Renal cortical epithelial cell (primary cell): Measurements from ENCODE around the gene PRKCA. TPM values are rescaled to one million over a fixed set of nuclear protein-coding genes. Genes with fewer than 3 reads are reported as not detected.

Source experiments
- DNase-seq: peaks from one replicate; pipeline ENCODE4 v3.0.0-alpha.2; 2011; ENCODE audit warnings: low read depth
- total RNA-seq: library from RNA; depleted of rRNA; stranded (reverse); fragments of >200 nt; gene quantifications from 2 replicates; pipeline ENCODE4 v1.2.3, GENCODE V29; 2014

Gene PRKCA
- total RNA-seq, 1 donor from 2014 or later: 31.9 TPM

DNA sequence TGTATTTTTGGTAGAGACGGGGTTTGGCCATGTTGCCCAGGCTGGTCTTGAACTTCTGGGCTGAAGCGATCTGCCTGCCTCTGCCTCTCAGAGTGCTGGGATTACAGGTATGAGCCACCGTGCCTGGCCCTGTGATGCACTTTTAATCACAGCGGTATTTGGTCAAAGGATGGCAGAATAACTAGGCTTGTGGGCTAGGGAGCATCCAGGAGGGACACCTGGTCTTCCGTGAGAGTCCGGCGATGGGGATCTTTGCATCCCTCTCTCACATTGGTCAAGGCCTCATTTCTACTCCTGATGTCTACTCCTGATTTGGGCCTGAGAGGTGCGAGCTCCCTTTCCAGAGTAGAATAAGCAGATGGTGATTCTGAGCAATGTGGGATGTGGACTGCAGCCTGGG, 274.6 kb downstream of the PRKCA start:
- no peak for DNase-seq

DNA sequence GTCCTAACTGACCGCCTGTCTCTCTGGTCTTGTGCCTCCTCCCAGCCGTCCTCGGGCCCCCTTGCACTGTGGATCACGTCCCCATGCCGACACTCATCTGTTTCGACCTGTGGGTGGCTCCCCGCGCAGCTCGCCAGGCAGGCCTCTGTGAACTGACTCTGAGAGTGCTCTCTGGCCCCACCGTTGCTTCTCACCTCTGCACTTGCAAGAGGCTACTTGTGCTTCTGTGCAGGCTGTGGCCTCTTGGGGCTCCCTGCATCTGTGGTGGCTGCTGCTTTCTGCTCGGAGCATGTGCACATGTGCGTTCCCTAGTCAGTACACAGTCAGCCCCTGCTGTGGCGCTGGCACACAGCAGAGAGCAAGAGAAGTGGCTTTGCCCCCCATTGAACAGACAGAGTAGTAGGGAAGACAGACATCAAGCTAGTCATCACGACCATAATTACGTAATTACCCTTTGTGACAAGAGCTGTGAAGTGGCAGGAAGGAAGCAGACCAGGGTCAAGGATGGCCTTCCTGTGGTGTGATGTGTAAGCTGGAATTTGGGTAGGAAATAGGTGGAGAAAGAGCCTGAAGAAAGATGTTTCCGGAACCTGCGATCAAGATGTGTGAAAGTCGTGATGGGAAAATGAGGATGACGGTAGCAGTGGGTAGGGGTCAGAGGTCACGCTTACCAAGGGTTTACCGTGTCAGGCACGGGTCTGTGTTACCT, 276.5 kb downstream of the PRKCA start:
- DNase-seq: no peak

DNA sequence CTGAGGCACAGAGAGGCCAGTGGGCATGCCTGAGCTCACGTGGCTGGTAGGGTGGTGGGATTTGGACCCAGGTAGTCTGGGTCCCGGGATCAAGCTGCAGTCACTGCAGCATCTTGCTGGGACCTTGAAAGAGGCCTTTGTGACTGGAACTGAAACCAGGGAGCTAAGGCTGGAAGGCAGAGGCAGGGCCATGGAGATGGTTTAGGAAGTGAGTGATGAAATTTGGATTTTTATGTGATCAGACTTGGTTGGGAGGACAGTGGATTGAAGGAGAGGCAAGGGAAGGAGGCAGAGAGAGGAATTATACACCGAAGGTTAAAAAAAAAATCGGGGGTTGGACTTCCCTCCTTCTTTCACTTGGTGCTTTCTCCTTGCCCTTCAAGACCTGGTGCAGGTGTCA, 277.1 kb downstream of the PRKCA start:
- DNase-seq: no peak

DNA sequence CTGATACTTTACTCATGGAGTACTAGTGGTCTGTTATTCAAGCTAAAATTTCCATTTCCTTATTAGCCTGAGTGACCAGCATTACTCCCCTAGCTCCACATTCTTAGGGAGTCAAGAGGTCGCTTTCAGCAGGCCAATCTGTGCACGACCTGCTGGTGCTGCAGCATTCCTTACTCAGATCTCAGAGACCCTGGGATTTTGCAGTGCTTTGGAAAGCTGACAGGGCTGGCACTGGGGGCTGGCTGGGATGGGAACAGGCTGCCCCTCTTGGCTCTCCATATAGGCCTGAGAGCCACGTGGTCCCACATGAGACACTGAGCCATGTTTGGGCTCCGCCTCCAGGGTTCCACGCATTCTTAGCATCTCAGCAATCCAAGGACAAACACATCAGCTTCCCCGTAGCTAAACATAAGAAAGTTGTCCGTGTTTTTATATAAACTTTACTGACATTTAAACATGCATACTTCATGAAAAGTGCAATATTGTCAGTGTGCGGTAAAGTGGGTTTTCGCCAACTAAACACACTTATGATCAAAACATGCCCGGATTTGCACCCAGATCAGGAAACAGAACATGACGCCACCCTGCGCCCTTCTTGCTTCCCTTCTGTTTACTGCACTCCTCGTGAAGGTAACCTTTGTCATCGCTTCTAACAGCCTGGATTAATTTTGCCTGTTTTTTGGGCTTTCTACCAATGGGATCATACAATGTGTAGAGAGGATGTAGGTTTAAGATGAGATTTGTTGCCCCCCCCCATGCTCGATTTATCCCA, 278.0 kb downstream of the PRKCA start:
- DNase-seq: peak; percentile 80

DNA sequence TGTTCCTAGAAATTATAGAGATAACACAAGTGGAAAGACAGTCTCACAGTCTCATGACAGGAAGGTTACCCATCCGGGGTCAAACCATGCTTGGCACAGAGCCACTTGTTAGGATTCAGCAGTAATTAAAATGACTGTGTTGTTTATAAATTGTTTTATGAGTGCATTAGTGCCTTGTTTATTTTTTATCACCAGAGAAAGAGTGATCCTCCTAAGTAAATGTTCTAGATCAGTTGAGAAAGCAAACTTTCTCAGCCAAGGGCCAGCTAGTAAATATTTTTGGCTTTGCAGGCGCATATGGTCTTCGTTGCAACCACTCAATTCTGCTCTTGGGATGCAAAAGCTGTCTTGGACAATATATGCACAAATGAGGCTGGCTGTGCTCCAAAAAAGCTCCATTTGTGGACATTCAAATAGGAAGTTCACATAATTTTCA, 278.6 kb downstream of the PRKCA start:
- DNase-seq: no peak

DNA sequence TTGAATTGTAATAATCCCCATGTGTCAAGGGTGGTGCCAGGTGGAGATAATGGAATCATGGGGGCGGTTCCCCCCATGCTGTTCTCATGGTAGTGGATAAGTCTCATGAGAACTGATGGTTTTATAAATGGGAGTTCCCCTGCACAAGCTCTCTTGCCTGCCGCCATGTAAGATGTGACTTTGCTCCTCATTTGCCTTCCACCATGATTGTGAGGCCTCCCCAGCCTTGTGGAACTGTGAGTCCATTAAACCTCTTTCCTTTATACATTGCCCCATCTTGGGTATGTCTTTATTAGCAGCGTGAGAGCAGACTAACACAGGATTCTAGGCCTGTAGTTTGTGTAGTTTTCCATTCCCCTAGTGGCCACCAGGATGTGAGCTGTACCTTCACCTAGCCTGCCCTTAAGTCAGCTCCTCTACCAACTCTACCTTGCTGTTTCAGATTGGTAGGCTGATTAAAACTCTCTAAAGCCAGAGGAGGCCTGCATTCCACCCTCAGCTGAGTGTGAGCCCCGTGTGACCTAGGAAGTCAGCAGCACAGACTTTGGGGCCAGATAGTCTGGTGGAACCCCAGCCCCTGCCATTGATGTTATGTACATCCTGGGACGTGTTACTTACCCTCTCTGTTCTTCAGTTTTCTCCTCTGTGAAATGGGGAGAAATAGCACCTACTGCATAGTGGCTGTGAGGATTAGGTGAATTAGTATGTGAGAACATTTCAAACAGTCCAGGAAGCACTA, 280.1 kb downstream of the PRKCA start:
- no peak for DNase-seq

DNA sequence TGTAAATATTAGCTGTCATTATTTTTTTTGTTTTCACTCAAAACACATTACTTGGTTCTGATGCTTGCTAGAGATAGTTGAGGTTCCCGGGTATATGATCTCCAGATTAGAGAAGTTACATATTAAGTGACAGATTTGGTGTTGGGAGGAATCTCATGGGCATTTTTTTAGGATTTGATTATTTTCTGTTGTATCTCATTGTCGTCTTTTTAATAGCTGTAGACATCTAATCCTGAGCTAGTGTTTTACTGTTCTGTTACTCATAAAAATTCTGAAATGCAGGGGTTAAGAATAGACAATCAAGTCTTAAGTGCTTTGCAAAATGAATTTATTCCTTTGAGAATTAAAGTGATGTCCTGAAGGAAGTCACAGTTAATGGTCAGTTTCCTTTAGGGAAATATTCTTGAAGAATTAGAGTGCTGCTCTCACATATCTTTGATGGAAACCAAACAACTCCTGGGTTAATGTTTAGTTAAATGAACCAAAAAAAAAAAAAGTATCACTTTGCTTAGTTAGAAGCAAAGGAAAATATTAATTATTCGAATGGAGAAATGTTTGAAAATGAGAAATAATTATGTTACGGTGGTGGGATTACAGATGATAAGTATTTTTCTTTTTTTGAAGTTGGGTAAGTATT, 280.8 kb downstream of the PRKCA start:
- peak; percentile 61 for DNase-seq

DNA sequence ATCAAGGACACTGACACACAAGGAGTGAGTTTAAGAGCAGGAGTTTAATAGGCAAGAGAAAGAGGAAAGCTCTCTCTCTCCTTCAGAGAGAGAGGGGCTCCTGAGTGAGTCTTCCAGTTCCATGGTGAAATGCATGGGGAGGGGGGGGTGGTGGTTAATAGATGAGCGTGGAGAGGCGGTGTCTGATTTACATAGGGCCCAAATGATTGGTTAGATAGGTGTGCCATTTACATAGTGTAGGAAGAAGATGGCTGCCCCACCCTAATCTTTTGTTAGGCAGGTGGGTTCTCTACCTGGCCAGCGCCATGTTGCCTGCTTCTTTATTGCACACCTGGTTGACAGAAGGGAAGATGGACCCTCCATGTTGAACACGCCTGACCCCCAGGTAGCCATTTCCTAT, 282.5 kb downstream of the PRKCA start:
- DNase-seq: no peak

DNA sequence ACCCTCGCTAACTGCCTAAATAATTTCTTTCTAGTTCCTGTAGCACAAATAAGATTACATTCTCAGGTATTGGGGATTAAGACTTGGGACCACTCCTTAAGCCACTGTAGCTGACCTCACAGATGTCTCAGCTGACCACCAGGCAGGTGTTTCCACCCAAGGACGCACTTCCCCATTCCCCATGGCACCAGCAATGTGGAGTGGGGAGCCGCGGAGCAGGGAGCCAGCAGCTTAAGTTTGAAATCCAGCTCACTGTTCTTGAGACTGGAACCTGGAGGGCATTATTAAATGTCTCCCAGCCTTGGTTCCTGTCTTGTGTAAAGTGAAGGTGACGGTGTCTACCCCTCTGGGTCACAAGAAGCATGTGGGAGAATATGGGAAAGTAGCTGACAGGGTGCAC, 283.1 kb downstream of the PRKCA start:
- no peak for DNase-seq

DNA sequence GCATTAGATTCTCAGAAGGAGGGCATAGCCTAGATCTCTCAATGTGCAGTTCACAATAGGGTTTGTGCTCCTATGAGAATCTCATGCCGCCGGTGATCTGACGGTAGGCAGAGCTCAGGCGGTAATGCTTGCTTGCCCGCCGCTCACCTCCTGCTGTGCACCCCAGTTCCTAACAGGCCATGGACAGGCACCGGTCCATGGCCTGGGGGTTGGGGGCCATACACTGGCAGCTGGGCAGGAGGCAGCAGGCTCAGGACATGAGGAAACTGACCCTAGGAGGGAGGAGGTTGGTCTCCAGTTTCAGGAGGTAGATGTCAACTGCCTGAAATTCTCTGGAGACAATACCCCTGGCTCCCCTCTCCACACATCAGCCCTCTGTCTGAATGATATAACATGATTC, 287.5 kb downstream of the PRKCA start:
- DNase-seq: no peak

DNA sequence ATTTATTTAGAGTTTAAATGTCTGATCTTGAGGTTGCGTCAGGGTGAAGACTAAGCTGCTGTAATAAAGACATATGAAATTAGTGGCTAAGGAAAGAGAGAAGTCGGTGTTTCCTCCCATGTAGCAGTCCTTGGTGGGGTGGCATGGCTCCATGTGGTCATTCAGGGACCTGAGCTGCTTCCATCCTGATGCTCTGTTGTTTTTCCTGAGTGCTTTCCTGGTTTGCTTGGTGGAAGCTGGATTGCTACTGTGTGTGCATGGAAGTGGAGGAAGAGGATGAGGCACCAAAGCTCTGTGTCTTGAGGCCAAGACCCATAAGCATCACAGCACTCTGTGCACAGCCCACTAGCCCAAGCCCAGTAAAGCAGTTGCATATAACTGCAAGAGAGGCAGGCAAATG, 290.7 kb downstream of the PRKCA start:
- no peak for DNase-seq

DNA sequence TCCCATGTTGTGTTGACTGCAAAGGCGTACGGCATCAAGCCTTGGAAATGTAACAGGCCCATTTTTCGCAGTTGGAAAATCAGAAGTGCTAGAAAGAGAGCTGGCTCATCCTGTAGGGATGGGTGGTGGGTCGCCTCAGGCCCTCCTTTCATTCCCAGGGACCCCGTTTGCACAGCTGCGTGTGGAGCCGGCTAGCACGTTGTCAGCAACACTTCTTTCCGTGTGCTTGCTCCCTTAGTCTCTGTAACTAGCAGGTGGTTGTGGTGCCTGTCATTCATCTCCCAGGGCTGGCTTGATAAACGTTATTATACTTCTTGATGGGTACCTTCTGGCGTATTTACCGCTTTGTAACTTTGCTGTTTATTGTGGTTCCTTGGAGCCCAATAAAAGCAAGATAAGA, 293.5 kb downstream of the PRKCA start:
- DNase-seq: no peak

DNA sequence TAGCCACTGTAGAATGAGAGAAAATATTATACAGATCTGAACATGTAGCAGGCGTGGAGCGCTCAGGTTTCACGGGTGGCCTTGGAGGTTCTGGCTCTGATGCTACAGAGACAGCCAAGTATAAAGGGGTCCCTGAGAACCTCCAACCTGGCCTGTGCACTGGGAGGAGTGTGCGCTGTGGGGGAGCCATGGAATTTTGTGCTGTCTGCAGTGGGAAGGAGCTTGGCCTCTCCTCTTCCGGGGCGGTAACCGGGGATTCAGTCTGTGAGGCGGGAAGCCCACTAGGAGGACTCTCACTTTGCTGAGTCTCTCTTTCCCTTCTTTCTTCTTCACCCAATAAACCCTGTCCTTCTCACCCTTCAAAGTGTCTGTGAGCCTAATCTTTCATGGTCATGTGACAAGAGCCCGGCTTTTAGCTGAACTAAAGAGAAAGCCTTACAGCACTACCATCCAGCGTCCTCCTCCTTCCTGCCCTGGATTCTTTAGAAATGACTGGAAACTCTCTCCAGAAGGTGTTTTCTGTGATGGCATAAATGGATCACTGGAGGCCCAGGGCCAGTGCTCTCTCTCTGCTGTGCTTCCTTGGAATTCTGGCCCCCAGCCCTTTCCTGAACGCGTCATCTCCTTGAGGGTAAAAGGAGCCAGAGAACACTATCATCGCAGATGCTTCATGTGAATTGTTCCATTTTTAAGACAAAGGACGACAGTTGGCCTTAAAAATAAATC, 300.4 kb downstream of the PRKCA start:
- no peak for DNase-seq

DNA sequence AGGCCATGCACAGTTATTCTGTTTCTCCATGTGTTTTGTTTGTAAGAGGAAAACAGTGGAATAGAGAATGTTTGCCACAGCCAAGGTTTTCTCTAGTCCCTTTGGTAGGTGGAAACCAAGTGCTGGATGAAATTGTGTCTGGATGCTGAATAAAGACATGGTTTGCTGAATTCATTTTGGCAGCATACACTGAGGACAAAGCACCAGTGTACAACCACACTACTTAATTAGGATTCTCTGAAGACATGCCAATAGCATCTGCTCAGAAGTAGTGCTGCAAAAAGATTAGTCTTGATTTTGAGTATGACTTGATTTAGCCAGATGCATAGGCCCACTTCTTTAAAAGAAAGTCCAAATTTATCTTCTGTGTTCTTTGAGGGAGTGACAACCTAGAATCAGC, 302.0 kb downstream of the PRKCA start:
- DNase-seq: no peak

DNA sequence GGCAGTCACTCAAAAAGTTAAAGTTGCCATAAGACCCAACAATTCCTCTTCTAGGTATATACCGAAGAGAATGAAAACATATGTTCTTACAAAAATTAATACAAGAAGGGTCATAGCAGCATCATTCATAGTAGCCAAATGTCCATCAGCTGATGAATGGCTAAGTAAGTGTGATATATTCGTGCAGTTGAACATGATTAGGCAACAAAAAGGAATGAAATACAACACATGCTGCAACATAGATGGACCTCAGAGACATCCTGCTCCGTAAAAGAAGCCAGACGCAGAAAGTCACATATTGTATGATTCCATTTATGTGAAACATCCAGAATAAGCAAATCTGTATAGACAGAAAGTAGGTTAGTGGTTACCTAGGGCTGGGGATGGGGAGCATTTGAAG, 303.1 kb downstream of the PRKCA start:
- DNase-seq: no peak

DNA sequence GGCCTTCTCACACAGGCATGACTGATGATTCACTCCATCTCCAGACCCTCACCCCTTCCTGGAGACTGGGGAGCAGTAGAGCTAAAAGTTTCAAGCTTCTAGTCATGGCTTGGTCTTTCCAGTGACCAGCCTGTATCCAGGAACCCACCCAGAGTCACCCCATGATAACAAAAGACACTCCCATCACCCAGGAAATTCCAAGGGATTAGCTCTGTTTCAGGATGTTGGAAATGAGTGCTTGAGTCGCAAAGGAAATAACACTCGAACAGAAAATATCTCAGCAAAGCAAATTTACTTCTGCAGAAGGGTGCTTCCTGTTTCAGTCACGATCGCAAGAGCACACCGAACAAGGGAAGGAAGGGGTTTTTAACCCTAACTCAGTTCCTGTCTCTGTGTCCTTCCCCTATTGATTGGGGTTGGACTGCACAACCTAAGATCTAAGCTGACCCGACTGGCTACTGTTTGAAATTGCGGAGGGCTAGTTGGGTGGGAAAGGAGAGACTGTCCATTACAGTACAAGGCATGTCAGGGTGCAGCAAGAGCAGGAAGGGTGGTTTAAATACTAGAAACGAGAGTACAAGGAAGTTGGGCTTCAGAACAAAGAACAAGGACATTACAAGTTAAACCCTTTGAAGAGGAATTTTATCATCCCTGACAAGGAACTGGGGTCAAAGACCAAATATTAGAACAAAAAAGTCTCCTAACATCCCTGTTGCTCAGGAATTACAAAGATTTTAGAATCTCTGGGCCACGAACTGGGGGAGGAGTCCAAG, 308.1 kb downstream of the PRKCA start:
- no peak for DNase-seq

DNA sequence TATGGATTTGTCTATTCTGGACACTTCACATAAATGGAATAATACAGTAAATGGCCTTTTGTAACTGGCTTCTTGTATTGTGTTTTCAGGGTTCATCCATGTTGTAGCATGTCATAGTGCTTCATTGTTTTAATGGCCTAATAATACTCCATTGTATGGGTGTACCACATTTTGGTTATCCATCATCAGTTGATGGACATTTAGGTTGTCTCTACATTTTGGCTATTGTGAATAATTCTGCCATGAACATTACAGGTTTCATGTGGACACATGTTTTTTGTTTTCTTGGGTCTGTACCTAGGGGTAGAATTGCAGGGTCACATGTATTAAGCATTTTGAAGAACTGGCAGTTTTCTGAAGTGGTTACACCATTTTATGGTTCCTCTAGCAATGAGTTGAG, 309.0 kb downstream of the PRKCA start:
- no peak for DNase-seq

DNA sequence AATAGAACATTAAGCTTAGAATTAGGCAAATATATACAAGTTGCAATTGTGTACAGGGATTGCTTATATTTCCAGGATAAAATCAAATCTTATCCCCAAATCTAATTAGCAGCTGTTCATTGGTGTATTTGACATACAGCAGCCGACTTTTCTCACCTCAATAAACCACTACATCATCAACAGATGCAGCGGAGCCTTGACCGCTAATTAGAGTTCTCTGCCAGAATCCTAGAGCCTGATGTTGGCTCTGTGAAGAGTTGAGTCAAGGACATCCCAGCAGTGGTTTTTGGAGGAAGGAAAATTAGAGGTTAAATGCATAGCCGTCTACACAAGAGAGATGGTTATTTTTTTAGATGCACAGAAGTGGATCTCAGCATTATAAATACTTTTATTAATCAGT, 310.6 kb downstream of the PRKCA start:
- DNase-seq: no peak

DNA sequence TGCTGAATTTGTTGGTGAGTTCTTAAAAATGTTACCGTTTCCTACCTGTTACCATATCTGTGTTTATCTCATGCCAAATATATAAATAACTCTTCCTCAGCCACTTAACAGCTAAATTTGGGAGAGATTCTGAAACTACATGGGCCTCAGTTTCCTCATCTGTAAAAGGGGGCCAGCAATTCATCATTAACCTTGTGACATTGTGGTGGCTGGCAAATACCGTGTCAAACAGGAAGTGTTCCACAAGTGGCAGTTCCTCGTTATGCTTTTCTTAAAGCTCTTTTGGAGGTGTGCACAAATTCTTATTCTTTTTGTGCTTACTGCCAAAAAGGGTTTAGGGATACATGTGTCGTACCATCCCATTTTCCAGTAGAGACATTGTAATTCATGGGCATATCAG, 312.1 kb downstream of the PRKCA start:
- DNase-seq: no peak

DNA sequence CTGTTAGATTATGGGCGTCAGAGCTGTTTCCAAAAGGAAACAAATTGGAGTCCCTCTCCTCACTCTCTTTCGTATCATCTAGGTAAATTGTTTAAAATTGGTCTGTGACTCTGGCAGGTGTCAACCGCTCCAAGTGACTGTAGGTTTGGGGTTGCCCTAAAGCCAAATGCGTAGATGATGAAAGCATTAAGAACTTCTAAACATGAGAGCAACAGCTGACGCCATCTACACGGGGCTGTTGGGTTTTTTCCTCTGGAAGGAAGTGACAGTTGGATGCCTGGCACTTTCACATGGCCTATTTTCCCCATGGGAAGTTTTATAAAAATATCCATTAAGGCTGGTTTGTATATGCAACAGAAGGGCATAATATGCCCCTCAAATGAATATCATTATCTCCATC, 316.8 kb downstream of the PRKCA start:
- DNase-seq: no peak

DNA sequence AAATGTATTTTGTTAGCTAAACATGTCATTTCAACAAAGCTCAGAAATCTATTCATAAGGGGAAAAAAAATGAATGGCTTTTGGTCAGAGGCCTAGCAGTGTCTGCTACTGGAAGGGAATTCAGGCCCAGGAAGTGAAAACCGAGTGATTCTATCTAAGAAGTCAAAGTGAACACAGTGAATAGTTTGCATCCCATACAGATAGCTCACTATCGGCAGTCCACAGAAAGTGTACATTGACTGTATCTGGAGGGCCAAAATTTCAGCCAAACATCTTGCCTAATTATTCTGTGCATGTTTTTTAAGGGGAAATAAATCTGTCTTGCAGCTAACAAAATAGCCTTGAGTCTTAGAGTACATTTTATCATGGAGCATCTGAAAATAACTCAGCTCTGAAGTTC, 318.1 kb downstream of the PRKCA start:
- no peak for DNase-seq
